ENCODE data around the gene FLRT1. TPM values are rescaled to one million over a fixed set of nuclear protein-coding genes. Genes with fewer than 3 reads are reported as not detected.
A peak's percentile ranks its signal among the peaks of the same experiment; 100 is the strongest.

FLRT1 gene
- total and polyA plus RNA-seq, 2 of the 13 experiments (the other 11 are each of a cell fraction or from before 2014, with no cell fraction given), result 0.02 to 0.08 TPM

DNA sequence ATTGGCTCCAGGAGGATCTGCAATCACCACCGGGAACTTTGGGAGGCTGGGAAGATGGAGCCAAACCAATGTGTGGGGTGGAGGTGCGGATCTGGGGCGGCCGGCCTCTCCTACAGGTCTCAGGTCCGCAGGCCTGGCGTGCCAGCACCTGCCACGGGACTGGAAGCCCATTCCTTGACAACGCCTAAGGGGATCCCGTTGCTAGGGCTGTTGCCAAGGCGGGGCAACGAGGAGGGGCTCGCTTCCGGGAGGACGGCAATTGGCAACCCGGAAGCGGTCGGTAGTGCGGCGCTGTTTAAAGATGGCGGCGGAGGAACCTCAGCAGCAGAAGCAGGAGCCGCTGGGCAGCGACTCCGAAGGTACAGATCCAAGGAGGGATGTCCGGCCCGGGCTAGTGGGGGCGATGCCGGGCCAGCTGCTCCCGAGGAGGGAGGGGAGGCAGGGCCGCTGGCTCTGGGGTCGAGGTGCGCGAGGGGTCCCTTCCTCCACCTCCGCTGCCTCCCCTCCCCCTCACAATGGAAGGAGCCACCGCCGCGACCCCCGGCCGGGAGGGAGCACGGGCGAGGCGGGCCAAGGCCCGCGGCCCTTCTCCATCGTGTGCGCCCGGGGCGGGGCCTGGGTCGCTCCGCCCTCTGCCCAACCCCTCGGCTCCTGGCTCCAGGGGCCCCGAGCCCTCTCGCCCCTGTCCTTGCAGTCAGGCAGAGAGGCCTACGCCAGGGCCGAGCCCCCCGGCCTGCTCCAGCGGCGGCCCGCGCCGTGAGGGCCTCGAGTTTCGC is 49.4 kb upstream of the FLRT1 start, which contains the start of gene OTUB1 (continued):
- no peak for TF ChIP-seq TIGD3 (CRISPR knock-in tag; IDR thresholded peaks at IDR 0.05; ENCODE audit: borderline replicate concordance)
- no peak for TF ChIP-seq ZBTB44 (CRISPR knock-in tag; IDR thresholded peaks at IDR 0.05)
- TF ChIP-seq HDAC1 (CRISPR knock-in tag; IDR thresholded peaks at IDR 0.05), result peak; percentile 87
- no peak for TF ChIP-seq HNRNPH1 (optimal IDR thresholded peaks at IDR 0.05; ENCODE audit: low read depth, low read length)
- TF ChIP-seq ZNF773 (CRISPR knock-in tag; IDR thresholded peaks at IDR 0.05; ENCODE audit: borderline replicate concordance), result peak; percentile 45; the same call in 1 of the 2 replicates
- TF ChIP-seq ZNF850 (CRISPR knock-in tag; conservative IDR thresholded peaks at IDR 0.05), result no peak
- TF ChIP-seq, protein P1, sequence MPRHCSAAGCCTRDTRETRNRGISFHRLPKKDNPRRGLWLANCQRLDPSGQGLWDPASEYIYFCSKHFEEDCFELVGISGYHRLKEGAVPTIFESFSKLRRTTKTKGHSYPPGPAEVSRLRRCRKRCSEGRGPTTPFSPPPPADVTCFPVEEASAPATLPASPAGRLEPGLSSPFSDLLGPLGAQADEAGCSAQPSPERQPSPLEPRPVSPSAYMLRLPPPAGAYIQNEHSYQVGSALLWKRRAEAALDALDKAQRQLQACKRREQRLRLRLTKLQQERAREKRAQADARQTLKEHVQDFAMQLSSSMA (CRISPR knock-in tag; IDR thresholded peaks at IDR 0.05), result no peak
- TF ChIP-seq WIZ (CRISPR knock-in tag; IDR thresholded peaks at IDR 0.05), result 0 out of 2 replicates have a peak, but pooled peaks have one; percentile 50
- TF ChIP-seq ZNF703 (CRISPR knock-in tag; IDR thresholded peaks at IDR 0.05; ENCODE audit: borderline replicate concordance), result no peak
- no peak for TF ChIP-seq ZNF292 (CRISPR knock-in tag; IDR thresholded peaks at IDR 0.05; ENCODE audit: borderline replicate concordance, low read depth)
- 0 out of 2 replicates have a peak, but pooled peaks have one; percentile 55 for TF ChIP-seq ARNTL (CRISPR knock-in tag; IDR thresholded peaks at IDR 0.05)
- TF ChIP-seq SAFB2 (CRISPR knock-in tag; IDR thresholded peaks at IDR 0.05; ENCODE audit: borderline replicate concordance, low read depth), result peak; percentile 87
- TF ChIP-seq HNF1A (IDR thresholded peaks at IDR 0.05; ENCODE audit: low read depth), result no peak
- peak; percentile 69; the same call in 1 of the 2 replicates for TF ChIP-seq HNF1A (CRISPR knock-in tag; IDR thresholded peaks at IDR 0.05; ENCODE audit: borderline replicate concordance)
- TF ChIP-seq TMF1 (CRISPR knock-in tag; IDR thresholded peaks at IDR 0.05; ENCODE audit: low read depth), result no peak
- TF ChIP-seq, protein P2, sequence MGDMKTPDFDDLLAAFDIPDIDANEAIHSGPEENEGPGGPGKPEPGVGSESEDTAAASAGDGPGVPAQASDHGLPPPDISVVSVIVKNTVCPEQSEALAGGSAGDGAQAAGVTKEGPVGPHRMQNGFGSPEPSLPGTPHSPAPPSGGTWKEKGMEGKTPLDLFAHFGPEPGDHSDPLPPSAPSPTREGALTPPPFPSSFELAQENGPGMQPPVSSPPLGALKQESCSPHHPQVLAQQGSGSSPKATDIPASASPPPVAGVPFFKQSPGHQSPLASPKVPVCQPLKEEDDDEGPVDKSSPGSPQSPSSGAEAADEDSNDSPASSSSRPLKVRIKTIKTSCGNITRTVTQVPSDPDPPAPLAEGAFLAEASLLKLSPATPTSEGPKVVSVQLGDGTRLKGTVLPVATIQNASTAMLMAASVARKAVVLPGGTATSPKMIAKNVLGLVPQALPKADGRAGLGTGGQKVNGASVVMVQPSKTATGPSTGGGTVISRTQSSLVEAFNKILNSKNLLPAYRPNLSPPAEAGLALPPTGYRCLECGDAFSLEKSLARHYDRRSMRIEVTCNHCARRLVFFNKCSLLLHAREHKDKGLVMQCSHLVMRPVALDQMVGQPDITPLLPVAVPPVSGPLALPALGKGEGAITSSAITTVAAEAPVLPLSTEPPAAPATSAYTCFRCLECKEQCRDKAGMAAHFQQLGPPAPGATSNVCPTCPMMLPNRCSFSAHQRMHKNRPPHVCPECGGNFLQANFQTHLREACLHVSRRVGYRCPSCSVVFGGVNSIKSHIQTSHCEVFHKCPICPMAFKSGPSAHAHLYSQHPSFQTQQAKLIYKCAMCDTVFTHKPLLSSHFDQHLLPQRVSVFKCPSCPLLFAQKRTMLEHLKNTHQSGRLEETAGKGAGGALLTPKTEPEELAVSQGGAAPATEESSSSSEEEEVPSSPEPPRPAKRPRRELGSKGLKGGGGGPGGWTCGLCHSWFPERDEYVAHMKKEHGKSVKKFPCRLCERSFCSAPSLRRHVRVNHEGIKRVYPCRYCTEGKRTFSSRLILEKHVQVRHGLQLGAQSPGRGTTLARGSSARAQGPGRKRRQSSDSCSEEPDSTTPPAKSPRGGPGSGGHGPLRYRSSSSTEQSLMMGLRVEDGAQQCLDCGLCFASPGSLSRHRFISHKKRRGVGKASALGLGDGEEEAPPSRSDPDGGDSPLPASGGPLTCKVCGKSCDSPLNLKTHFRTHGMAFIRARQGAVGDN (CRISPR knock-in tag; IDR thresholded peaks at IDR 0.05), result peak; percentile 91
